HG03039 (cell line): ENCODE measurements around the gene UBE2QL1.

Source experiments
- ATAC-seq: cut with Tn5 transposase; IDR thresholded peaks from one replicate; pipeline ENCODE4 v1.9.1; 2021; ENCODE audit warnings: mild to moderate bottlenecking, moderate library complexity; ENCODE audit not compliant: unreplicated experiment

The UBE2QL1 gene

GRCh38 chr5:6427694-6428093 lies 21.0 kb upstream of the UBE2QL1 start:
- no peak for ATAC-seq

GRCh38 chr5:6430418-6431028 lies 18.1 kb upstream of the UBE2QL1 start:
- ATAC-seq = no peak

GRCh38 chr5:6431214-6432195 lies 17.2 kb upstream of the UBE2QL1 start:
- no peak for ATAC-seq

- ATAC-seq = no peak
These were observed 16.5 kb upstream of the UBE2QL1 start for GRCh38 chr5:6432206-6432605.

- ATAC-seq = no peak
These were observed 13.9 kb upstream of the UBE2QL1 start for GRCh38 chr5:6434731-6435130.

- ATAC-seq = no peak
These were observed 13.3 kb upstream of the UBE2QL1 start for GRCh38 chr5:6435356-6435755.

- no peak for ATAC-seq
These were observed 11.8 kb upstream of the UBE2QL1 start for GRCh38 chr5:6436715-6437331.

GRCh38 chr5:6439588-6440550 lies 8.8 kb upstream of the UBE2QL1 start:
- ATAC-seq = no peak

GRCh38 chr5:6442333-6442732 lies 6.3 kb upstream of the UBE2QL1 start:
- no peak for ATAC-seq

- ATAC-seq = no peak
These were observed 5.3 kb upstream of the UBE2QL1 start for GRCh38 chr5:6443326-6443725.

- ATAC-seq = no peak
These were observed 2.6 kb upstream of the UBE2QL1 start for GRCh38 chr5:6446042-6446441.

- ATAC-seq = no peak
These were observed 1.9 kb upstream of the UBE2QL1 start for GRCh38 chr5:6446626-6447309.

GRCh38 chr5:6447384-6448140 lies 1.1 kb upstream of the UBE2QL1 start:
- no peak for ATAC-seq

- ATAC-seq = no peak
These were observed 543 bp upstream of the UBE2QL1 start for GRCh38 chr5:6448141-6448491.

- ATAC-seq = no peak
These were observed 953 bp downstream of the UBE2QL1 start for GRCh38 chr5:6449465-6450158.

- ATAC-seq = no peak
These were observed 1.7 kb downstream of the UBE2QL1 start for GRCh38 chr5:6450319-6450833.

- no peak for ATAC-seq
These were observed 4.2 kb downstream of the UBE2QL1 start for GRCh38 chr5:6452622-6453504.
